Activated effector memory CD4-positive, alpha-beta T cell treated with anti-CD3 and anti-CD28 coated beads, Interleukin-2, amount 50 U/mL, for 16 hours (primary cell): ENCODE measurements around the gene PLS1.
A peak's percentile ranks its signal among the peaks of the same experiment; 100 is the strongest.
"Not testable (repeated sequence)": the region's sequence is repeated elsewhere in the genome, so short reads cannot be mapped to it uniquely, and the experiment has no call there.

Experiments
- DNase-seq: peaks from one replicate; pipeline ENCODE4 v3.0.0-alpha.2; 2020

PLS1 gene, protein sequence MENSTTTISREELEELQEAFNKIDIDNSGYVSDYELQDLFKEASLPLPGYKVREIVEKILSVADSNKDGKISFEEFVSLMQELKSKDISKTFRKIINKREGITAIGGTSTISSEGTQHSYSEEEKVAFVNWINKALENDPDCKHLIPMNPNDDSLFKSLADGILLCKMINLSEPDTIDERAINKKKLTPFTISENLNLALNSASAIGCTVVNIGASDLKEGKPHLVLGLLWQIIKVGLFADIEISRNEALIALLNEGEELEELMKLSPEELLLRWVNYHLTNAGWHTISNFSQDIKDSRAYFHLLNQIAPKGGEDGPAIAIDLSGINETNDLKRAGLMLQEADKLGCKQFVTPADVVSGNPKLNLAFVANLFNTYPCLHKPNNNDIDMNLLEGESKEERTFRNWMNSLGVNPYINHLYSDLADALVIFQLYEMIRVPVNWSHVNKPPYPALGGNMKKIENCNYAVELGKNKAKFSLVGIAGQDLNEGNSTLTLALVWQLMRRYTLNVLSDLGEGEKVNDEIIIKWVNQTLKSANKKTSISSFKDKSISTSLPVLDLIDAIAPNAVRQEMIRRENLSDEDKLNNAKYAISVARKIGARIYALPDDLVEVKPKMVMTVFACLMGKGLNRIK

DNA sequence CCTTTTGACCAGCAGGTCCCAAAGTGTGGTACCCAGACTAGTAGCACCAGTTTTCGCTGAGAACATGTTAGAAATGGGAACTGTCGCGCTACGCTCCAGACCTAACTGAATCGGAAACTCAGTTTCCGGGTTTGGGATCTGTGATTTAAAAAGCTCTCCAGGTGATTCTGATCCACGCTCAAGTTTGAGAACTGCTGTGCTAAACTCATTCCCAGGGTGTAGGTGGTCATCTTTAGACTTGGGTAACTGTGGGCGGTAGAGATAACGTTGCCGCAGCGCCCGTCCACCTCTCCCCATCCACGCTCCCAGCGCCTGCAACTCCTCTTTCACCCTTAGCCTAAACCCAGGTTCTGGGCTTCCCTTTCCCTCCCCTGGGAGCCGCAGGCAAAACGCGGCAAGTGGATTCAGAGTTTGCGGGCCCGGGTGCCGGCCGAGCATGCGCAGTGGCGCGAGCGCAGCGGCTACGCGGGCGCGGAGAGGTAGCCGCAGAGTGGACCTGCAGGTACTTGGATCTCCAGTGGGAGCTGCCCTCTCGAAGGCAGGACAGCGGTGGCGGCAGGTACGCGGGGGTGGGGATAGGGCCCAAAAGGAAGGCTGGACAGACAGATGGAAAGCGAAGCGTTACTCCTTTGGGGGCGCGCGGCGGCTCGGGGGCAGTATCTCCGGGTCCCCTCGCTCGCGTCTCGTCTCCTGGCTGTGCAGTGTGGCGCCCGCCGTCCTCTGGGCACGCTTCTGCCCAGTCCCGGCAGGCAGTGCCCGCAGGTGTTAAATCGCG, at the start of gene PLS1:
PLS1 (plus strand) TSS at position 443 of the 775 bp plus-strand sequence. CDS start 67,845 bp downstream, outside the sequence.
- peak; percentile 96 for DNase-seq

DNA sequence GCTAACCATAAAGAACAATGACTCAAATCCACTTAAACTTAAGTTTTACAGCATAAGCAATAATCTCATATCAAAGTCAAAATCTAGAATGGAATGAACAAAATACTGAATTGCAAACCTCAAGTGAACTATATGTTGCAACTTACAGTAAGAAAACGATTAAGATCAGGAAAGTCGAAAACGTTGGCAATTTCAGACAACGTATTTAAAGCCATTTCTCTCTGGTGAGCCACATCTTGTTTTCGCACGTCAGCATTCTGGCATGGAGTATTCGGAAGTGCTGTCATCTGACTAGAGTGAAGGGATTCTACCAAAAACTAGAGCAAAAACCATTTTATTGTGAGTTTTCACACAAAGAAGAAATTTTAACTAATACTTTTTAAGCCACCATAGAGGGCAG, 46.2 kb upstream of the PLS1 start:
- DNase-seq, result no peak

DNA sequence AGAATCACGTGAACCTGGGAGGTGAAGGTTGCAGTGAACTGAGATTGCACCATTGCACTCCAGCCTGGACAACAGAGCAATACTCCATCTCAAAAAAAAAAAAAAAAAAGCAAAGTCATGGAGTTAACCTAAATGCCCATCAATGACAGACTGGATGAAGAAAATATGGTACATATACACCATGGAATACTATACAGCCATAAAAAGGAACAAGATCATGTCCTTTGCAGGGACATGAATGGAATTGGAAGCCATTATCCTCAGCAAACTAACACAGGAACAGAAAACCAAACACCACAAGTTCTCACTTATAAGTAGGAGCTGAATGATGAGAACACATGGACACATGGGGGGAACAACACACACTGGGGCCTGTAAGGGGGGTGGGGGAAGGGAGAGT, 43.6 kb upstream of the PLS1 start:
- not testable (repeated sequence) for DNase-seq

DNA sequence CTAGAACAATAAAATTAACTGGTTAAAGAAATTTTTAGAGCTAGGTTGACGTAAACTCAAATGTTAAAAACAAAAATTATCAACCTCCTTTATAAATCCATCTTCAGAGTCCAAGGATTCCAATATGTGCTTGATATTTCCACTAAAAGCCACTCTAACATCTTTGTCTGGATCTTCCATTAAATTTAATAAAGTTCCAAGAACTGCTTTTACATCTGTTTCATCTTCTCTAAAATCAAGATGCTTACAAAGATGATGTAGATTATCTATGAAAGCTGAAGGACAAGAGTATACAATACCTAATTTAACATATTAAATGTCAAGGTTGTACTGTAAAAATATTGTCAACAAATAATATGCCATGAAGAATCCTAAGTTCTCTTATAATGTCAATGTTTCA, 42.5 kb upstream of the PLS1 start:
- no peak for DNase-seq

DNA sequence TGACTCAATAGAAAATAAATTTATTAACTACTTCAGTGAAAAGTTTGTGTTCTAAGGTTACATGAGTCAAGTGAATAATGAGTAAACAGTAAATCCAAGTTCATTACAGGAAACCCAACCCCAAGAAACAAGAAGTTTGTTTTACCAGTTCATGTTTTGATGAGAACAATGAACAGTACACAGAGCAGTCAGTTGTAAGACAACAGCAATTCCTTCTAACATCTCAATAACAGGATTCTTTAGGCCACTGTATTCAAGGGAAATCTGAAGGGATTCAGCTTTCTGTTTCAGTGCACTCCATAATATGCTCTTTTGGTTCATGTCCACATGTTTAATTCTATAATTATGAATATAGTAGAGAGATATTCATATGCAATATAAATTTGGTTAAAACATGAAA, 36.1 kb upstream of the PLS1 start:
- DNase-seq, result no peak

DNA sequence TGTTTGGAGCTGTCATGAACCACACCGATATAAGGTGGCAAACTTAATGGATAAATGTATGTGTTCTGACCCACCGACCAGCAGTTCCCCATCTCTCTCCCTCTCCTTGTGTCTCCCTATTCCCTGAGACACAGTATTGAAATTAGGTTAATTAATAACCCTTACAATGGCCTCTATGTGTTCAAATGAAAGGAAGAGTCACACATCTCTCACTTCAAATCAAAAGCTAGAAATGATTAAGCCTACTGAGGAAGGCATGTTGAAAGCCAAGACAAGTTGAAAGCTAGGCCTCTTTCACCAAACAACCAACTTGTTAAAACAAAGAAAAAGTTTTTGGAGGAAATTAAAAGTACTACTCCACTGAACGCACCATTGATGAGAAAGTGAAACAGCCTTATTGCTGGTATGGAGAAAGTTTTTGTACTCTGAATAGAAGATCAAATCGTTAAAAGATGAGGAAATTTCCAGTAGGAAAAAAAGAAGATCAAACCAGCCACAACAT, 32.6 kb upstream of the PLS1 start:
- DNase-seq, result no peak

DNA sequence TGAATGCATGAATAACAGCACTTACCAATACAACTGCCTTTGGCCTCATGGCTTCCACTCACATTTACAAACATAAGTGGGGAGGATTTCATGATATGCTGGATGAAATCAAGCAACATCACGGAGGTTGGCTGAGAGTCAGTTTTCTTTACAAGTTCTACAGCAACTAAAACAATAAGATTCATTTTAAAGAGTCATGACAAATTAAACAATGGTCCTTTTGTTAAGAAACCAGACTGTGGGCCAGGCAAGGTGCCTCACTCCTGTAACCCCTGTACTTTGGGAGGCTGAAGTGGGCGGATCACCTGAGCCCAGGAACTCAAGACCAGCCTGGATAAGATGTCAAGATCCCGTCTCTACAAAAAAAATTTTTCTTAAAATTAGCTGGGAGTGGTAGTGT, 30.1 kb upstream of the PLS1 start:
- no peak for DNase-seq

DNA sequence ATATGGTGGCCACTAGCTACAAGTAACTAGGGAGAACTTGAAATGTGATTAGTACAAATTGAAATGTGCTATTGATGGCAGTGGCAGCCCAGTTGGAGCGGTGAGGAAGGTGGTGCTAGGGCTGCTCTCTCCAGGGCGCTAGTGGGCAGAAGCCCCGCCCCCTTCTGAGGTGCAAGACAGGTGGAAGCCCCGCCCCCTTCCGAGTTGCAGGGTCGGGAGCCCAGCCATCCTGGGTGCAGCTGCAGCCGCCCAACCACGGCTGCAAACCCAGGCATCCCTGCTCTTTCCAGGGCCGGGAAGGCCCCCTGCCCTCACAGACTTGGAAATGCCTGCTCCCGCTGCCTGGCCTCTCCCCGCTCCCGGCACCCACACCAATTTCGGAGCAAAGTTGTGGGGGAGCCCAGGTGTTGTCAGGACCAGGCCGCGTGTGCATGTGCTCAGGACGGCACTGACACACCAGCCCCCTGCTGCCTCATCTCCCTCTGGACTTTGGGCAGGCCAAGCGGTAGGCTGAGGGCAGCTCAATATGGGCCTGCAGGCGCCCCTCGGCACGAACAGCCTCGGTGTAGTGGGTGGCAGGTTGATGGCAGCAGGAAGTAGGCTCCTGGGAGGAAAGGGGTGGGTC, 27.7 kb upstream of the PLS1 start:
- no peak for DNase-seq

DNA sequence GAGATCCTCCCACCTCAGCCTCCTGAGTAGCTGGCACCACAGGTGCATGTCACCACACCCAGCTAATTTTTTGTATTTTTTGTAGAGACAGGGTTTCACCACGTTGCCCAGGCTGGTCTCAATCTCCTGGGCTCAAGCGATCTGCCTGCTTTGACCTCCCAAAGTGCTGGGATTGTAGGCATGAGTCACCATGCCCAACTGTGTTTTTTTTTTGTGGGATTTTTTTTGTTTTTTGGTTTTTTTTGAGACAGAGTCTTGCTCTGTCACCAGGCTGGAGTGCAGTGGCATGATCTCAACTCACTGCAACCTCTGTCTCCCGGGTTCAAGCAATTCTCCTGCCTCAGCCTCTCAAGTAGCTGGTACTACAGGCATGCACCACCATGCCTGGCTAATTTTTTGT, 26.8 kb upstream of the PLS1 start:
- DNase-seq, result not testable (repeated sequence)

DNA sequence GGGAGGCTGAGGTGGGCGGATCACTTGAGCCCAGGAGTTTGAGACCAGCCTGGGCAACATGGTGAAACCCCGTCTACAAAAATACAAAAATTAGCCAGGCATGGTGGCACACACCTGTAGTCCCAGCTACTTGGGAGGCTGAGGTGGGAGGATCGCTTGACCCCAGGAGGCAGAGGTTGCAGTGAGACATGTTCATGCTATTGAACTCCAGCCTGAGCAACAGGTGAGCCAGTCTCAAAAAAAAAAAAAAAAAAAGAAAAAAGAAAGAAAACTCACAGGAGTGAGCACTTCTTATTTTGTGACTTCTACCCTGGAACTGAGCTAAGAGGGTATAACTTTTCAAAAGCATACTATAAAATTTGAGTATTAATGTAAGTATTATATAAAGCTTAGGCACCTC, 22.0 kb upstream of the PLS1 start:
- not testable (repeated sequence) for DNase-seq

DNA sequence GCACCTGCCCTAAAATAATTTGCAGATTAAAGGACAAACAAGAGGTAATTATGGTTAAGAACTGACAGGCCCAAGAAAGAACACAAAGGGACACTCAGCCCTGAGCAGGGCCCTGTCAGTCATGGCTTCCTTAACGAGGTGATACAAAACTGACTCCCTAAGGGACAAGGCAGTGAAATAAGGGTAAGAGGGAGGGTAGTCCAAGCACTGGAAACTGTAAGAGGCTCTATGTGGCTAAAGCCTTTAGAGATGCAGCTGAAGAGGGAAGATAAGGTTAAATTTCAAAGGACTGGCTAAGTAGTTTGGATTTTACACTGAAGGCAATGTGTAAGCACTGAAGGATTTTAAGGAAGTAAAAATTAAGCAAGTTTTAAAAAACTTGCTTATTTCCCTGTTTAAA, 21.5 kb upstream of the PLS1 start:
- DNase-seq, result no peak

DNA sequence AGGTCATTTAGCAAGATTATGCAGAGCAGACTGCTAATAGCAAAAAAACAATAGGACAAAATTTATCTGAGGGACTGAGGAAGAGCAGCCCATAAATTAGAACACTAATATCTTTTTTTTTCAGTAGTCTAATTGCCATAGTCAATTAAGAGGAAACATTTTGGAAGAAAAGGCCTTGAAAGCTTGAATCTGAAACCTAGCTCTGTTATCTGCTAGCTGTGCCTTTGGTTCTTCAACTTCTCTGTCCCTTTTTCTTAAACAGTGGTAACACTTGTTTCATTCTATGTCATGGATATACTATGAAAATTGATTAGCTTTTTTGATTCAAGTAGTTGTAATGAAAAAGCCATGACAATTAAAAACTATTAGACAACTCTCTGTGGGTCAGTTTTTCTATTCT, 19.4 kb upstream of the PLS1 start:
- no peak for DNase-seq

DNA sequence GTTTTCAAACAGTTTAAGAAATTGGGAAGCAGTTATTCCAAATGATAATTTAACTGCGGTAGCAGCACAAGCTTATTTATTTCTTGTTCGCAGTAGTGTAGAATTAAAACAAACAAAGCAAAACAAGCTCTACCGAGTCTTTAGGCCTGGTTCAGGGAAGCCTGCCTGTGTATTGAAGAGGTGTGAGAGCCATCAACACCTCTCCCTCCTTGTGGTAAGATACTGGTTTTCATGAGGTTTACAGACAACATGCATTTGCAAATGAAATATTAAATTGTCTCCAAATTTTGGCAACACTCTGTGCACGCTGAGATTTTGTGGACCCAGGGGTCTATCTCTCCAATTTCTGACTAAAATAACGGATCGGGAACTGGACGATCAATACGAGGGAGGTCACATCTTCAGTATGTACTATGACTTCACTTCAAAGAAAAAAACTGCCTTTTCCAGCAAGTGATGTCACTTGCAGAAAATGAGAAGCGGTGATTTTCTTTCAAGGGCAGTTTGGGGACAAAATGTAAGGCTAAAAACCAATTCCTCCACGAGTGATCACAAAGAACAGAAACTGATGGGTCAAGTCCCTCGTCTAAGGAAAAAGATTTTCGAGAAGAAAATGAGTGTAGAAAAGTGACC, 18.4 kb upstream of the PLS1 start:
- DNase-seq, result no peak

DNA sequence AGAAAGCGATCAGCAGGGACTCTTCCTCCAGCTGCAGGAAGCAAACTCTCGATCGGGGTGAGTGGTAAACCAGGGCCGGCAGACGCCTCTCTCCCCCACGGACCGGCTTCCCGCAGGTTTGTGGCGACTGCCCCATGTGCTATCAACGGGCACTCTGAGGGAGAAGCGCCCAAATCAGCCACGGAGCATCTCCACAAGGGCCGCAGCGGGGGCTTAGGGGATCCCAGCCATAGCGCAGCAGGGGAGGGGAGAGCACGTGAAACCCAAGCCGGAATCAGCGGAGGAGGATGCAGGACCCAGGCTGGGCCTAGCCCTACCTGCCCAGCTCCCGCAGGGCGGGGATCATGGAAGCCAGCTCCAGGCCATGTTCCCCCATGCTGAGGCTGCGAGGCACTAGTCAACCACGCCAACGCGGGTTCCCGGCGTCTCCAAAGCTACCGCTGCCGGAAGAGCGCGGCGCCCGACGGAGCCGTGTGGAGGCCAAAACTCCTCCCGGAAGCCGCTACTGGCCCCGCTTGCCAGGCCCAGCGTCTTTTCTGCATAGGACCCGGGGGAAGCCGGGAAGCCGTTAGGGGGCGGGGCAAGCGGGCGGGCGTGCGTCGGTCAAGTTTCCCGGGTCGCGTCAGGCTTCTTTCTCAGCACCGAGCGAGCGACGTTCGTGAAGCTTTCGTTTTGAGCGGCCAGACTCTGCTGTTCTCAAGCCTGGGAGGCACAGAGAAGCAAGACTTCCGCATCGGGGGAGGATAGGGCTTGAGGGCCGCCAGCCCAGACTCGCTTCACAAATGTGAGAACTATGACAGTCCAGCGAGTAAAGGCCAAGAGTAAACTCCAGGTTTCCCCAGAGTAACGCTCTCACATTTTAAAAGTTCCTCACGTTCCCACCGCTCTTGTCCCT, 17.6 kb upstream of the PLS1 start, which contains the start of gene ATR:
ATR (minus strand) TSS at position 405 of the 895 bp plus-strand sequence; CDS start at position 376, 29 bp downstream.
- DNase-seq, result peak; percentile 98

DNA sequence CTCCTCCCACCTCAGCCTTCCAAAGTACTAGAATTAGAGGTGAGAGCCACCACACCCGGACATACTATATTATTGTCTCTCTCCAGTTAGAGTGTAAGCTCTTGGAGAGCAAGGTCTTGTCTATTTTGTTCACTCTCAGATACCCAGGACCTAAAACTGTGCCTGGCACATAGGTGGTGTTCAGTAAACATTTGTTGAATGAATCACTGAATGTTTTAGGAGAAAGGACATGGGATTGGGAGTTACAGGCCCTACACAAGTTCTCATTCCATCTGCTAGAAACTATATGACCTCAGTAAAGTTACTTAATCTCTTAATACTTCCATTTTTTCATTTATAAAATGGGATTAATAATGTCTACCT, 16.2 kb upstream of the PLS1 start:
- no peak for DNase-seq

DNA sequence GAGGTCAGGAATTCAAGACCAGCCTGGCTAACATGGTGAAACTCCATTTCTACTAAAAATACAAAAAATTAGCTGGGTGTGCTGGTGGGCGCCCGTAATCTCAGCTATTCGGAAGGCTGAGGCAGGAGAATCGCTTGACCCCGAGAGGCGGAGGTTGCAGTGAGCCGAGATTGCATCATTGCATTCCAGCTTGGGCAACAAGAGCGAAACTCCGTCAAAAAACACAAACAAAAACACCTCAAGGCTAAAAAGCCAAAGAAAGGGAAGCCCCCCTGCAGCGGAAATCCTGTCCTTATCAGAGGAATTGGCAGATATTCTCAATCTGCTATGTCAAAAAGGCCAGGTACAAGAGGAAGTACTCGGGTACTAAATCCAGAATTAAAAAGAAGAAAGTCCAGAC, 15.1 kb upstream of the PLS1 start:
- DNase-seq, result not testable (repeated sequence)

DNA sequence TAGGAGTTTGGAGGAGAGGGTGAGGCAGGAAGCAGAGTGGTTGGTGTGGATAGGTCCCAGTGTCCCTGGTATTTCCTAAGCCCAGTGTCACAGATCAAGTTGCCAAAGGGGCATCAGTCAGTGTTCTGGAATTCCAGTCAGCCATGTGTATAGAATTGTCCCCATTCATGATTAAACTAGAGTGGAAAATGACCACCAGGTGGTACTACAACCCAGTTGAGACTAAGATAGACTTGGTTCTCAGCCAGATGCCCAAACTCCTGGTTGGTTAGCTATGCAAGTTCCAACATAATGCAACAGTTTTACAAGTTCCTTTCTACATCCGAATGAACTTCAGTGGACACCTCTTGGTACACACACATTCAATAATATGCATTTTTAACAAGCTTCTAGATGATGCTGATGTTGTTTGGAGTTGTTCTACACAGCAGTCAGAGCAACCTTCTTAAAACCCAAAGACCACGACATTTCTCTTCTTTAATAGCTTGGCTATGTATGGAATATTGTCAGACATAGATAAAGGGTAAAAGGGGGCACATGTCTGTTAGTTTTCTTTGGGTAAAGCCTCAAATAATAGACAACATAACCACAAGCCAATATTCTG, 9.3 kb upstream of the PLS1 start:
- DNase-seq, result no peak

DNA sequence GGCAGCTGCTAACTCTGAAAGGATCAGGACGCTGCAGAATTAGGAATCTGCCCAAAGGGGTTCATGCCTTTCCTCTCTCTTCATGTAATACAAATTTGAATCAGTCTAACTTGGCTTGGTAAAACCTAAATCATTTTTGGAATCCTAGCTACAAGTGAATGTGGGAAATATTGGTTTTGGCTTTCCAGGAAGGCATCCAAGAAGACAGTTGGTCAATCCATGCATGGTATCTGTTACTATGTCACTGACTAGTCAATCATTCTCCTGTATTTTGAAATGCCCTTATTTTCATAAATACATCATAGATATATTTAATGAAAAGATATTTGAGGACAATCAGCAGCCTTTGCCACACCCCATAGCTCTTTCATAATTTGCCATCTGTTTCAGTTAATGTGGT, 7.5 kb upstream of the PLS1 start:
- no peak for DNase-seq

DNA sequence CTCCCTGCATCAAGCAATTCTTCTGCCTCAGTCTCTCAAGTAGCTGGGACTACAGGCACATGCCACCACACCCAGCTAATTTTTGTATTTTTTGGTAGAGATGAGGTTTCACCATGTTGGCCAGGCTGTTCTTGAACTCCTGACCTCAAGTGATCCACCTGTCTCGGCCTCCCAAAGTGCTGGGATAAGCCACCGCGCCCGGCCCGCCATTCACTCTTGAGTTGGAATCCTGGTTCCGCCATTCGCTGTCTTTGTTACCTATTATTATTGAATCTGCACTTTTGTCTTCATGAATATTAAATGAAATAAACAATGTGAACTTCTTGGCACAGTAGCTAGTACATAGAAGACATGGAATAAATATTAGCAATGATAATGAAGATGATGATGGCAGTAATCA, 3.9 kb upstream of the PLS1 start:
- not testable (repeated sequence) for DNase-seq

DNA sequence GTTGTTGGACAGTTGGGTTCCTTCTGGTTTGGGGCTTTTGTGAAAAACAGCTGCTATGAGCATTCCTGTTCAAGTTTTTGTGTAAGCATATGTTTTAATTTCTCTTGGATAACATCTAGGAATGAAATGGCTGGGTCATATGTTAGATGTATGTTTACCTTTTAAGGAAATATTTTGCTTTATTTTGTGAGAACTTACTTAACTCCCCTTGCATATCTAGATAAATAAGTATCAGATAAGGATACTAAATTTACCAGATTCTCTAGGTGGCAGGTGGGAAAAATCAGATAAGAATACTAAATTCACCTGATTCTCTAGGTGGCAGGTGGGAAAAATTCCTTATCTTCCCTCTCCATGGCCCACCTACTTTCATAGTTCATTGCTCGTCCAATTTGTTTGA, 1.1 kb upstream of the PLS1 start:
- no peak for DNase-seq

DNA sequence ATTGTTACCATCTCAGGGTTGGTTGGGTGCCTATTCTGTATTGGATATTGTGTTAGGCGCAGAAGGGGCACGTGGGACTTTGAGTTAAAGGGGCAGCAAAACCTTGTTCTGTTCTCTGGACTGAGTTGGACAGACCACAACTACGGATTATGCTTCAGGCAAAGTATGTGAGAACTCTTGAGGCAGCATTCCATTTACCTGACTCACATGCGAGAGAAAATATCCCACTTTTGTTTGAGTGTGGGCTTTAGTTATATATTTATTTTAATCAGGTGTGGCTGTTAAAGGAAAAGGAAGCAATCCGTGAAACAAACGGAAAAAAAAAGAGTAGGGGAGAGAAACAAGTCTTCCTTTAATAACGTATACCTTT, 627 bp upstream of the PLS1 start:
- DNase-seq, result no peak
